Heart right ventricle (tissue), 16 donors: Measurements from ENCODE around the gene LCE3E. TPM values are rescaled to one million over a fixed set of nuclear protein-coding genes. Genes with fewer than 3 reads are reported as not detected.
"Not testable (repeated sequence)": the region's sequence is repeated elsewhere in the genome, so short reads cannot be mapped to it uniquely, and the experiment has no call there.

Source experiments
- ATAC-seq, 8 donors: fragments of 200-7000 bp; cut with Tn5 transposase; one replicate each; pipeline ENCODE4 v1.9.1; 2020; ENCODE audit warnings: mild to moderate bottlenecking in 8 of 8, moderate library complexity in 8 of 8, moderate number of reproducible peaks in 1 of 8
- DNase-seq, 2 donors: peaks; one replicate each; pipeline ENCODE4 v3.0.0-alpha.2; 2020
- H3K27ac ChIP-seq, 10 donors: fragments of 200-600 bp; sonication (generic) in 2 of 10; one replicate each; pipeline versions ENCODE4 v1.5.0 to v1.8.0; 2020 to 2022; ENCODE audit warnings: mild to moderate bottlenecking in 3 of 10
- H3K27me3 ChIP-seq, 7 donors: fragments of 200-600 bp; one replicate each; pipeline ENCODE4 v1.8.0; 2021 to 2022; ENCODE audit warnings: mild to moderate bottlenecking in 2 of 7
- H3K36me3 ChIP-seq, 9 donors: fragments of 200-600 bp; sonication (generic) in 1 of 9; one replicate each; pipeline versions ENCODE4 v1.5.0 to v1.8.0; 2020 to 2022; ENCODE audit warnings: mild to moderate bottlenecking in 2 of 9
- H3K4me1 ChIP-seq, 9 donors: fragments of 200-600 bp; sonication (generic) in 1 of 9; one replicate each; pipeline versions ENCODE4 v1.5.0 to v1.8.0; 2020 to 2022; ENCODE audit warnings: mild to moderate bottlenecking in 4 of 9
- H3K4me3 ChIP-seq, 10 donors: fragments of 200-600 bp; sonication (generic) in 2 of 10; one replicate each; pipeline versions ENCODE4 v1.5.0 to v1.8.0; 2020 to 2022; ENCODE audit warnings: mild to moderate bottlenecking in 7 of 10, moderate library complexity in 2 of 10
- H3K9me3 ChIP-seq, 11 donors: fragments of 200-600 bp in 10 of 11; sonication (generic) in 2 of 11; one replicate each; pipeline versions ENCODE4 v1.5.0 to v1.8.0; 2013 to 2022; ENCODE audit warnings: mild to moderate bottlenecking in 2 of 11, control low read depth in 1 of 11, moderate library complexity in 1 of 11
- CTCF ChIP-seq, 9 donors: fragments of 200-600 bp; sonication (generic) in 2 of 9; IDR thresholded peaks; one replicate each; pipeline versions ENCODE4 v1.5.0 to v1.8.0; 2021 to 2022; ENCODE audit warnings: antibody characterized with exemption in 9 of 9, mild to moderate bottlenecking in 5 of 9, moderate library complexity in 1 of 9
- WGBS, 2 donors: extraction: QIAGEN DNeasy Blood & Tissue Kit; methylation state at CpG; one replicate each; pipeline ENCODE4 v1.1.7; 2013; ENCODE audit warnings: inconsistent platforms in 1 of 2; 5-methylcytosine and 5-hydroxymethylcytosine counted together
- intact Hi-C, 10 donors: fragments of 100-400 bp; cut with DNase I; formaldehyde crosslinking; loops; one replicate each; pipeline versions ENCODE4 v1.11.1 to v1.14.2; 2022
- polyA plus RNA-seq, 2 donors: library from polyadenylated mRNA; stranded (reverse); fragments of 200-250 nt; gene quantifications; one replicate each; pipeline ENCODE4 v1.2.3, GENCODE V29; 2013
- total RNA-seq, 10 donors: library from RNA; stranded (reverse); fragmentation: NEBNext Ultra II Directional in 3 of 10; extraction: Animal tissue kit (Norgen Biotek cat#: 25700) in 3 of 10; gene quantifications; one replicate each; pipeline versions ENCODE4 v1.2.1 to v1.2.4, GENCODE V29; 2021 to 2023
- donor health status: Arrhythmogenic right ventricular cardiomyopathy.
- donor health status: ischemic (EF 13 %, LVEDD 7.1; RV severe dilation, severe dysfunction).
- donor health status: healthy with polysubstance abuse.
- donor health status: DM: no; HTN: yes; CAD: no.
- donor health status: DM: no; HTN: no; CAD: no.
- donor health status: ischemic (EF 25% LVEDD 6.9; RV normal size, moderate dysfunction).
- donor health status: ischemic (EF 25% LVEDD 5.7; RV mildly dilated, moderate dysfunction).
- donor health status: healthy.
- donor health status: DM: yes; HTN: yes; CAD: no.
- donor health status: Ischemic cardiomyopathy.
- donor health status: ischemic (EF 35%, LVEDD 5.7; RV mildly dilated, moderate dysfunction).
- donor health status: nonischemic (EF 11% LVEDD 7.7; RV severe dilation, severe dysfunction).
- donor health status: DM: yes; HTN: yes; CAD: no.
- donor health status: PGD.
- donor health status: ischemic (EF 29% LVEDD 5.4; RV normal size, mild dysfunction).
- donor health status: nonischemic (EF 23%, LVEDD 6.1; RV moderate dilation, normal function).

LCE3E gene
- total and polyA plus RNA-seq, 12 donors = not detected

- WGBS, 2 donors = 74 to 83% methylated on average over 14 of the region's 14 CpGs
- TF ChIP-seq CTCF (IDR thresholded peaks at IDR 0.05) = no peak
- Histone ChIP-seq H3K4me1 (no peaks in the 10 kb centered on the region), H3K4me3 (no peak overlapping the region), H3K27me3 (no peaks in the 10 kb centered on the region), H3K27ac (no peak overlapping the region), H3K36me3 (no peaks in the 10 kb centered on the region), H3K9me3 (peaks cover 0 to 31% (median 12%) of the 10 kb centered on the region in 11 donors)
- DNase-seq = no peak
- no peak for ATAC-seq
- intact Hi-C loops = no loop called here
These were observed 905 bp downstream of the LCE3E start for GRCh38 chr1:152565535-152566215.

- 64 to 65% methylated on average over 2 of the region's 2 CpGs for WGBS, 2 donors
- H3K27ac ChIP-seq = no peak overlapping the region
- DNase-seq (no peak), ATAC-seq (no peak)
- no peak for TF ChIP-seq CTCF (IDR thresholded peaks at IDR 0.05)
- intact Hi-C loops = no loop called here
- no peaks in the 10 kb centered on the region for H3K4me1 ChIP-seq
- H3K27me3 ChIP-seq = no peaks in the 10 kb centered on the region
- H3K36me3 ChIP-seq = no peaks in the 10 kb centered on the region
- H3K9me3 ChIP-seq = peaks cover 0 to 26% (median 9%) of the 10 kb centered on the region in 11 donors
- H3K4me3 ChIP-seq = no peak overlapping the region
These were observed 1.5 kb downstream of the LCE3E start for GRCh38 chr1:152565115-152565514.

- ATAC-seq, intact Hi-C loops, H3K4me1 ChIP-seq, H3K36me3 ChIP-seq, H3K27ac ChIP-seq, H3K4me3 ChIP-seq, DNase-seq, H3K27me3 ChIP-seq: not testable (repeated sequence)
- 60% methylated on average over 1 of the region's 1 CpG; no CpG with 5 or more reads in 1 of the 2 donors for WGBS, 2 donors
- peaks cover 0 to 14% (median 0%) of the 10 kb centered on the region in 11 donors for H3K9me3 ChIP-seq
These were observed 18.2 kb downstream of the LCE3E start for GRCh38 chr1:152548358-152548757.

GRCh38 chr1:152546704-152547103, 19.9 kb downstream of the LCE3E start:
- Histone ChIP-seq H3K4me1 (no peaks in the 10 kb centered on the region), H3K36me3 (no peaks in the 10 kb centered on the region), H3K4me3 (no peak overlapping the region), H3K9me3 (peaks cover 0 to 14% (median 0%) of the 10 kb centered on the region in 11 donors), H3K27ac (no peak overlapping the region), H3K27me3 (peaks cover 0 to 7% (median 4%) of the 10 kb centered on the region in 7 donors)
- WGBS, 2 donors = 38 to 47% methylated on average over 1 of the region's 1 CpG
- TF ChIP-seq CTCF (IDR thresholded peaks at IDR 0.05) = no peak
- no peak for ATAC-seq
- DNase-seq = no peak
- intact Hi-C loops = no loop called here

- Histone ChIP-seq H3K4me3 (no peak overlapping the region), H3K27ac (no peak overlapping the region), H3K27me3 (peaks cover 0 to 7% (median 4%) of the 10 kb centered on the region in 7 donors), H3K36me3 (no peaks in the 10 kb centered on the region), H3K9me3 (peaks cover 0 to 14% (median 0%) of the 10 kb centered on the region in 11 donors), H3K4me1 (no peaks in the 10 kb centered on the region)
- DNase-seq (no peak), ATAC-seq (no peak)
- no peak for TF ChIP-seq CTCF (IDR thresholded peaks at IDR 0.05)
- WGBS, 2 donors = 23 to 30% methylated on average over 4 of the region's 4 CpGs
- intact Hi-C loops = no loop called here
These were observed 22.8 kb downstream of the LCE3E start for GRCh38 chr1:152543820-152544219.
